Body of pancreas (tissue), 4 donors: ENCODE measurements around the gene SZRD1.

Experiments
- POLR2A ChIP-seq, 3 donors: fragments of 450-650 bp; IDR thresholded peaks; one replicate each; pipeline ENCODE4 v1.6.1; 2016; ENCODE audit warnings: antibody characterized with exemption in 3 of 3, mild to moderate bottlenecking in 2 of 3
- TF ChIP-seq, protein P1 (sequence below), 7 experiments: fragments of 450-650 bp in 4 of 7; fragments of 200-600 bp in 3 of 7; sonication (generic) in 3 of 7; IDR thresholded peaks; one replicate each; pipeline ENCODE4 v1.5.1; 2016 to 2019; ENCODE audit warnings: antibody characterized with exemption in 7 of 7

DNA sequence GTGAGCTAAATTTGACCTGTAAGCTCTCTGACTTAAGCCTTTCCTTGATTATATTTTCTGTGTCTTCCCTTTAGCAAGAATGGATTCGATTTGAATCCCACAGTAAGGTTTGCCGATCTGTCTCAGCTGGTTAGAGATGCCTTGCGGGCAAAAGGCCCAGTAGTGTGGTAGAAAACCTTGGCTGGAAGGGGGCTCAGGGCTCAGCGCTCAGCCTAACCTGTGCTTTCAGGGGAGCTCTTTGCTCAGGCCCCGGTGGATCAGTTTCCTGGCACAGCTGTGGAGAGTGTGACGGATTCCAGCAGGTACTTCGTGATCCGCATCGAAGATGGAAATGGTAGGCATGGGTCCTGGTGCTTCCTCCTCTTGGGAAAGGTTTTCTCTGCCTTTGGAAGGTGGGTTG is 80.6 kb downstream of the SZRD1 start:
- TF ChIP-seq, protein P1, sequence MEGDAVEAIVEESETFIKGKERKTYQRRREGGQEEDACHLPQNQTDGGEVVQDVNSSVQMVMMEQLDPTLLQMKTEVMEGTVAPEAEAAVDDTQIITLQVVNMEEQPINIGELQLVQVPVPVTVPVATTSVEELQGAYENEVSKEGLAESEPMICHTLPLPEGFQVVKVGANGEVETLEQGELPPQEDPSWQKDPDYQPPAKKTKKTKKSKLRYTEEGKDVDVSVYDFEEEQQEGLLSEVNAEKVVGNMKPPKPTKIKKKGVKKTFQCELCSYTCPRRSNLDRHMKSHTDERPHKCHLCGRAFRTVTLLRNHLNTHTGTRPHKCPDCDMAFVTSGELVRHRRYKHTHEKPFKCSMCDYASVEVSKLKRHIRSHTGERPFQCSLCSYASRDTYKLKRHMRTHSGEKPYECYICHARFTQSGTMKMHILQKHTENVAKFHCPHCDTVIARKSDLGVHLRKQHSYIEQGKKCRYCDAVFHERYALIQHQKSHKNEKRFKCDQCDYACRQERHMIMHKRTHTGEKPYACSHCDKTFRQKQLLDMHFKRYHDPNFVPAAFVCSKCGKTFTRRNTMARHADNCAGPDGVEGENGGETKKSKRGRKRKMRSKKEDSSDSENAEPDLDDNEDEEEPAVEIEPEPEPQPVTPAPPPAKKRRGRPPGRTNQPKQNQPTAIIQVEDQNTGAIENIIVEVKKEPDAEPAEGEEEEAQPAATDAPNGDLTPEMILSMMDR (IDR thresholded peaks at IDR 0.05) = no peak
- TF ChIP-seq POLR2A (IDR thresholded peaks at IDR 0.05) = no peak
